SU-DHL-6 (cell line): ENCODE results near the gene ANKS1A.

ENCODE experiments used
- H2AFZ ChIP-seq: fragments of 200-600 bp; sonication (generic); 2 replicates; pipeline ENCODE4 v1.6.1; 2014; ENCODE audit warnings: low read depth, mild to moderate bottlenecking, moderate library complexity, mixed read lengths, antibody characterized with exemption, low read length; ENCODE audit not compliant: severe bottlenecking
- H3F3A ChIP-seq: fragments of 200-600 bp; shearing (Covaris generic); 2 replicates; pipeline ENCODE4 v1.6.0; 2016; ENCODE audit warnings: antibody characterized with exemption, mild to moderate bottlenecking; ENCODE audit not compliant: insufficient read depth
- H3K27ac ChIP-seq: fragments of 200-600 bp; sonication (generic); 2 replicates; pipeline ENCODE4 v1.5.1; 2016; ENCODE audit warnings: low read depth, mild to moderate bottlenecking, low read length, moderate library complexity, mixed read lengths
- H3K27me3 ChIP-seq: fragments of 200-600 bp; sonication (generic), shearing (Covaris generic); 2 replicates; pipeline ENCODE4 v1.6.0; 2014; ENCODE audit warnings: mild to moderate bottlenecking, low read length
- H3K36me3 ChIP-seq: fragments of 200-600 bp; sonication (generic); 2 replicates; pipeline ENCODE4 v1.6.1; 2014; ENCODE audit warnings: mild to moderate bottlenecking, low read length, mixed read lengths
- H3K4me2 ChIP-seq: fragments of 300-600, 200-600 bp; shearing (Covaris generic), sonication (generic); 2 replicates; pipeline ENCODE4 v1.6.0; 2014; ENCODE audit warnings: low read length, low read depth, mild to moderate bottlenecking; ENCODE audit not compliant: poor library complexity, severe bottlenecking
- H3K4me3 ChIP-seq: fragments of 200-600 bp; sonication (generic); 2 replicates; pipeline ENCODE4 v1.5.1; 2014; ENCODE audit warnings: antibody characterized with exemption, low read length, mild to moderate bottlenecking, mixed read lengths; ENCODE audit not compliant: insufficient read depth, poor library complexity, severe bottlenecking
- H3K79me2 ChIP-seq: fragments of 200-600 bp; sonication (generic); 2 replicates; pipeline ENCODE4 v1.6.1; 2014; ENCODE audit warnings: mild to moderate bottlenecking, low read length, moderate library complexity; ENCODE audit not compliant: insufficient read depth
- H3K9ac ChIP-seq: fragments of 200-600 bp; sonication (generic); 2 replicates; pipeline ENCODE4 v1.7.0; 2014; ENCODE audit warnings: mild to moderate bottlenecking, low read length
- H3K9me2 ChIP-seq: fragments of 200-600 bp; sonication (generic); replicated peaks from 2 replicates; pipeline ENCODE4 v1.6.1; 2014; ENCODE audit warnings: low read length; ENCODE audit not compliant: insufficient read depth
- H3K9me3 ChIP-seq: fragments of 200-600 bp; sonication (generic); 2 replicates; pipeline ENCODE4 v1.6.1; 2014; ENCODE audit warnings: low read length, mixed read lengths; ENCODE audit not compliant: insufficient read depth
- H4K20me1 ChIP-seq: fragments of 200-600 bp; sonication (generic); 2 replicates; pipeline ENCODE4 v1.6.1; 2014; ENCODE audit warnings: low read depth, mild to moderate bottlenecking, antibody characterized with exemption, low read length, moderate library complexity, mixed read lengths
- CTCF ChIP-seq: fragments of 200-600 bp; sonication (generic); IDR thresholded peaks from one replicate; pipeline ENCODE4 v1.5.1; 2017; ENCODE audit warnings: antibody characterized with exemption, mild to moderate bottlenecking, low read length, moderate library complexity; ENCODE audit not compliant: insufficient read depth, poor library complexity, severe bottlenecking
- EZH2phosphoT487 ChIP-seq: fragments of 200-600 bp; sonication (generic), shearing (Covaris generic); conservative IDR thresholded peaks from 2 replicates; pipeline ENCODE4 v1.6.1; 2018; ENCODE audit warnings: mild to moderate bottlenecking, antibody characterized with exemption, low read length, moderate library complexity, mixed read lengths

ANKS1A gene

GRCh38 chr6:35081426-35081851 is 192.4 kb downstream of the ANKS1A start:
- H3K9me2 ChIP-seq: no peaks in the 10 kb centered on the region
- H3K79me2 ChIP-seq: no peaks in the 10 kb centered on the region
- no peaks in the 10 kb centered on the region for H3K36me3 ChIP-seq
- no peak overlapping the region for H2AFZ ChIP-seq
- no peak overlapping the region for H3K4me3 ChIP-seq
- H3K27ac ChIP-seq: no peak overlapping the region
- TF ChIP-seq EZH2phosphoT487 (no peak), CTCF (no peak)
- H3K4me2 ChIP-seq: no peak overlapping the region
- H3F3A ChIP-seq: no peaks in the 10 kb centered on the region
- no peaks in the 10 kb centered on the region for H3K9me3 ChIP-seq
- H4K20me1 ChIP-seq: no peaks in the 10 kb centered on the region
- H3K27me3 ChIP-seq: no peaks in the 10 kb centered on the region
- H3K9ac ChIP-seq: no peak overlapping the region

DNA sequence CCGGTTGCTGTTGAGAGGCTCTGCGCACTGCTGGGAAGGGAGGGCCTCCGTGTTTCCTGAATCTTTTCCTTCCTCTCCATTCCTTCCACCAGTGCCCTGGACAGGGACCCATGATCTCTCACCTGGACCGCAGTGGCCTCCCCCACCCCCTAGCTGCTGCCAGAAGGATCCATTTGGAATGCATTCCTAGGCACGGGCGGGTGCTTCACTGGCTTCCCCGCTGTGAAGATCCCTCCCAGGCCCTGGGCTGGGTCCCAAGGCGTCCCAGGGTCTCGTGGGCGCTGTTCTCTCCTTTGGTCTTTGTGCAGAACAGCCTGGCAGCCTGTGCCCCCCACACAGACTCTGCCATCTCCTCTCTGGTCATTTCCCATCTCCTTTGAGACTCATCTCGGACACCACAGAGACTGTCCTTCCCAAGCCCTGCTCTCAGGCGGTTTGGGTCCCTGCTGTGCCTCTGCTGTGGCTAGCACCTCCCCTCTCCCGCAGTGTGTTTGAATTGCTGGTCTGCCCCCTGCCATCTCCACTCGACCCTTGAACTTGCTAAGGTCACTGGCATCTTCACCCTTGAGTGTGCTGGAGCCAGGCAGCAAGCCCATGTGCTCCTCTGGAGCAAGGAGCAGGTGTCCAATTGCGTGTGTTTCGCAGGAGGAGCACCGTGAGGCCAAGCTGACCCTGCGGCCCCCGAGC is 193.1 kb downstream of the ANKS1A start:
- Histone ChIP-seq H3K4me2 (no peak overlapping the region), H3K27ac (no peak overlapping the region), H3K27me3 (no peaks in the 10 kb centered on the region), H3K79me2 (no peaks in the 10 kb centered on the region), H4K20me1 (no peaks in the 10 kb centered on the region), H3F3A (no peaks in the 10 kb centered on the region), H3K9me2 (no peaks in the 10 kb centered on the region), H3K9ac (no peak overlapping the region), H3K36me3 (no peaks in the 10 kb centered on the region), H2AFZ (no peak overlapping the region), H3K9me3 (no peaks in the 10 kb centered on the region), H3K4me3 (no peak overlapping the region)
- TF ChIP-seq CTCF (no peak), EZH2phosphoT487 (no peak)

DNA sequence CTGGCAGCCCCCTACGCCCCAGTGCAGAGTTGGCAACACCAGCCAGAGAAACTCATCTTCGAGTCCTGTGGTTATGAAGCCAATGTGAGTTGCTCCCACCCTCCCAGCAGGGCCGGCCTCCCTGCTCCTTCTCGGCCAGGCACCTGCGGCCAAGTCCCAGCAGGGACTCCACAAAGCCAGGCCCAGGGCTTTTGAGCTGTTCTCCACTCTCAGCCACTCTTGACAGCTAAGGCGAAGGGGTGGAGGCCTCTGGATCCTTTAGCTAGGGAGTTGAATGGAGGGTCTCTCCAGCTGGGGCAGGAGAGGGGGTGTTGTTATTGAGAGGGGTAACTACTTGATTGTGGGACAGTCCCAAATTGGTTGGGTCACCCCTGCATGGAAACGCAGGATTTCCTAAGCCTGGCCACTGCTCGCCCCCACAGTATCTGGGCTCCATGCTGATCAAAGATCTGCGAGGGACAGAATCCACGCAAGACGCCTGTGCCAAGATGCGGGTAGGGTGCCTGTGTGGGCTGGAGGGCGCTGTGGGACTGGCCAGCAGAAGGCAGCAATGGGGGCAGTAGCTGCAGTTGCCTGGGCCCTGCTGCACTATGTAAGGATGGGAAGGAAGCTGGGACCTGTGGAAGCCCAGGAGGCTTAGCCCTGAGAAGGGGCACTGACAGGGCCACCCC is 193.8 kb downstream of the ANKS1A start:
- no peaks in the 10 kb centered on the region for H4K20me1 ChIP-seq
- H2AFZ ChIP-seq: no peak overlapping the region
- H3K9me2 ChIP-seq: no peaks in the 10 kb centered on the region
- no peaks in the 10 kb centered on the region for H3K9me3 ChIP-seq
- no peak overlapping the region for H3K4me3 ChIP-seq
- TF ChIP-seq EZH2phosphoT487 (no peak), CTCF (no peak)
- no peak overlapping the region for H3K9ac ChIP-seq
- H3K4me2 ChIP-seq: no peak overlapping the region
- H3K79me2 ChIP-seq: no peaks in the 10 kb centered on the region
- no peaks in the 10 kb centered on the region for H3K36me3 ChIP-seq
- H3F3A ChIP-seq: no peaks in the 10 kb centered on the region
- no peak overlapping the region for H3K27ac ChIP-seq
- H3K27me3 ChIP-seq: no peaks in the 10 kb centered on the region
